Gastrocnemius medialis (tissue), 4 donors: ENCODE data around the gene FTSJ1. TPM values are rescaled to one million over a fixed set of nuclear protein-coding genes. Genes with fewer than 3 reads are reported as not detected.

Source experiments
- ATAC-seq, 2 donors: fragments of 150-250 bp; one replicate each; pipeline ENCODE4 v1.9.1; 2016
- DNase-seq, 2 donors: peaks; one replicate each; pipeline ENCODE4 v3.0.0-alpha.2; 2019
- H3K27ac ChIP-seq, 4 donors: fragments of 200-600 bp; sonication (generic); 1 replicate in 1 of 4; 2 replicates in 3 of 4; pipeline ENCODE4 v1.5.1; 2016 to 2018; ENCODE audit warnings: mild to moderate bottlenecking in 2 of 4, moderate library complexity in 1 of 4
- H3K27me3 ChIP-seq, 3 donors: fragments of 200-600 bp; sonication (generic) in 2 of 3; 1 replicate in 1 of 3; 2 replicates in 2 of 3; pipeline versions ENCODE4 v1.5.1 to v1.6.0; 2016 to 2019; ENCODE audit warnings: mild to moderate bottlenecking in 1 of 3, moderate library complexity in 1 of 3
- H3K36me3 ChIP-seq, 2 donors: fragments of 200-600 bp; sonication (generic) in 1 of 2; one replicate each; pipeline ENCODE4 v1.5.1; 2017 to 2018
- H3K4me1 ChIP-seq, 2 donors: fragments of 200-600 bp; sonication (generic) in 1 of 2; one replicate each; pipeline ENCODE4 v1.5.1; 2016 to 2017; ENCODE audit warnings: mild to moderate bottlenecking in 2 of 2
- H3K4me3 ChIP-seq, 4 donors: fragments of 200-600 bp; sonication (generic) in 3 of 4; 1 replicate in 1 of 4; 2 replicates in 3 of 4; pipeline ENCODE4 v1.5.1; 2016 to 2019; ENCODE audit warnings: mild to moderate bottlenecking in 2 of 4
- H3K9me3 ChIP-seq, 3 donors: fragments of 200-600 bp; sonication (generic) in 2 of 3; 1 replicate in 1 of 3; 2 replicates in 2 of 3; pipeline ENCODE4 v1.5.1; 2016 to 2019
- CTCF ChIP-seq, 5 experiments: fragments of 450-650 bp in 3 of 5; fragments of 200-600 bp in 2 of 5; sonication (generic) in 2 of 5; IDR thresholded peaks in 4 of 5; conservative IDR thresholded peaks in 1 of 5; 1 replicate in 4 of 5; 2 replicates in 1 of 5; pipeline ENCODE4 v1.5.1; 2016 to 2019; ENCODE audit warnings: antibody characterized with exemption in 5 of 5, mild to moderate bottlenecking in 3 of 5, moderate library complexity in 3 of 5
- POLR2A ChIP-seq, 2 donors: fragments of 450-650 bp; IDR thresholded peaks; one replicate each; pipeline ENCODE4 v1.6.1; 2017; ENCODE audit warnings: antibody characterized with exemption in 2 of 2, mild to moderate bottlenecking in 2 of 2, moderate library complexity in 2 of 2
- in situ Hi-C, 4 donors: fragments of 200-750 bp; cut with MboI; loops; one replicate each; pipeline versions ENCODE4 v1.15.0 to v1.8.0; 2017; ENCODE audit warnings: low sequenced_read_pairs in 4 of 4
- intact Hi-C: fragments of 100-400 bp; cut with DNase I; formaldehyde crosslinking; loops from one replicate; pipeline ENCODE4 v1.15.1; 2023; ENCODE audit warnings: low total_unique reads
- total RNA-seq, 4 donors: library from RNA; depleted of rRNA; stranded (reverse); fragments of >200 nt; gene quantifications; one replicate each; pipeline versions ENCODE4 v1.1.0 to v1.2.3, GENCODE V29; 2016

Gene FTSJ1
- total RNA-seq, 4 donors from 2014 or later: 31.4 to 47.7 (median 38.2) TPM

GRCh38 chrX:48471504-48471903 lies 4.5 kb upstream of the FTSJ1 start:
- H3K27ac ChIP-seq: no peak overlapping the region
- ATAC-seq (no peak), DNase-seq (no peak)
- H3K36me3 ChIP-seq: no peaks in the 10 kb centered on the region
- TF ChIP-seq CTCF (IDR thresholded peaks at IDR 0.05 in 4 of 5, conservative IDR thresholded peaks at IDR 0.05 in 1 of 5) (no peak), POLR2A (IDR thresholded peaks at IDR 0.05) (no peak)
- no peak overlapping the region for H3K4me3 ChIP-seq
- H3K4me1 ChIP-seq: no peaks in the 10 kb centered on the region
- intact Hi-C loops: loop anchor here (10.0 kb wide), 1 partner anchor 103 kb away; the partner anchor contains the start of gene RBM3
- no peaks in the 10 kb centered on the region for H3K9me3 ChIP-seq
- in situ Hi-C loops: no loop called here
- peaks cover 0 to 2% (median 0%) of the 10 kb centered on the region in 3 donors for H3K27me3 ChIP-seq

GRCh38 chrX:48472225-48472624 lies 3.8 kb upstream of the FTSJ1 start:
- DNase-seq (no peak), ATAC-seq (no peak)
- in situ Hi-C loops (no loop called here), intact Hi-C loops (loop anchor here (10.0 kb wide), 1 partner anchor 103 kb away; the partner anchor contains the start of gene RBM3)
- no peak overlapping the region for H3K4me3 ChIP-seq
- H3K36me3 ChIP-seq: no peaks in the 10 kb centered on the region
- H3K27me3 ChIP-seq: no peaks in the 10 kb centered on the region
- TF ChIP-seq POLR2A (IDR thresholded peaks at IDR 0.05) (no peak), CTCF (IDR thresholded peaks at IDR 0.05 in 4 of 5, conservative IDR thresholded peaks at IDR 0.05 in 1 of 5) (no peak)
- H3K4me1 ChIP-seq: no peaks in the 10 kb centered on the region
- no peak overlapping the region for H3K27ac ChIP-seq
- H3K9me3 ChIP-seq: no peaks in the 10 kb centered on the region

GRCh38 chrX:48472851-48473703 lies 2.9 kb upstream of the FTSJ1 start:
- H3K27ac ChIP-seq: no peak overlapping the region
- in situ Hi-C loops: no loop called here
- no peak overlapping the region for H3K4me3 ChIP-seq
- no peaks in the 10 kb centered on the region for H3K36me3 ChIP-seq
- TF ChIP-seq CTCF (IDR thresholded peaks at IDR 0.05 in 4 of 5, conservative IDR thresholded peaks at IDR 0.05 in 1 of 5): no peak
- TF ChIP-seq POLR2A (IDR thresholded peaks at IDR 0.05): no peak
- no peaks in the 10 kb centered on the region for H3K27me3 ChIP-seq
- ATAC-seq (no peak), DNase-seq (no peak)
- no peaks in the 10 kb centered on the region for H3K4me1 ChIP-seq
- H3K9me3 ChIP-seq: no peaks in the 10 kb centered on the region
- intact Hi-C loops: loop anchor here (10.0 kb wide), 1 partner anchor 102 kb away; the partner anchor contains the start of gene RBM3

GRCh38 chrX:48473704-48473990 lies 2.4 kb upstream of the FTSJ1 start:
- Histone ChIP-seq H3K36me3 (no peaks in the 10 kb centered on the region), H3K4me3 (no peak overlapping the region), H3K4me1 (no peaks in the 10 kb centered on the region), H3K9me3 (no peaks in the 10 kb centered on the region), H3K27me3 (no peaks in the 10 kb centered on the region), H3K27ac (no peak overlapping the region)
- TF ChIP-seq POLR2A (IDR thresholded peaks at IDR 0.05) (no peak), CTCF (IDR thresholded peaks at IDR 0.05 in 4 of 5, conservative IDR thresholded peaks at IDR 0.05 in 1 of 5) (no peak)
- no peak for ATAC-seq
- in situ Hi-C loops (no loop called here), intact Hi-C loops (loop anchor here (10.0 kb wide), 1 partner anchor 101 kb away; the partner anchor contains the start of gene RBM3)
- no peak for DNase-seq
